Vagina (tissue), 2 donors: ENCODE measurements around the gene MSI1. TPM values are rescaled to one million over a fixed set of nuclear protein-coding genes. Genes with fewer than 3 reads are reported as not detected.

ENCODE experiments used
- DNase-seq, 2 donors: peaks; one replicate each; pipeline ENCODE4 v3.0.0-alpha.2; 2017; ENCODE audit errors: extremely low spot score in 2 of 2
- H3K27ac ChIP-seq: fragments of 200-600 bp; sonication (generic); one replicate; pipeline ENCODE4 v1.5.1; 2019
- H3K27me3 ChIP-seq: fragments of 200-600 bp; sonication (generic); one replicate; pipeline ENCODE4 v1.5.1; 2019
- H3K36me3 ChIP-seq, 2 donors: fragments of 200-600 bp; sonication (generic); one replicate each; pipeline ENCODE4 v1.5.1; 2017 to 2019
- H3K4me1 ChIP-seq: fragments of 200-600 bp; sonication (generic); one replicate; pipeline ENCODE4 v1.5.1; 2019
- H3K4me3 ChIP-seq, 2 donors: fragments of 200-600 bp; sonication (generic); 1 replicate in 1 of 2; 2 replicates in 1 of 2; pipeline ENCODE4 v1.5.1; 2016 to 2019
- H3K9me3 ChIP-seq: fragments of 200-600 bp; sonication (generic); one replicate; pipeline ENCODE4 v1.5.1; 2019
- POLR2A ChIP-seq, 2 donors: fragments of 450-650 bp; IDR thresholded peaks; one replicate each; pipeline ENCODE4 v1.6.1; 2017; ENCODE audit warnings: antibody characterized with exemption in 2 of 2, mild to moderate bottlenecking in 2 of 2, moderate library complexity in 2 of 2
- POLR2AphosphoS5 ChIP-seq, 2 donors: sonication (generic); formaldehyde crosslinking; IDR thresholded peaks; one replicate each; pipeline ENCODE4 v1.9.0; 2017; ENCODE audit warnings: antibody characterized with exemption in 2 of 2, mild to moderate bottlenecking in 2 of 2, low read depth in 1 of 2; ENCODE audit not compliant: insufficient read depth in 1 of 2
- intact Hi-C: fragments of 100-400 bp; cut with DNase I; formaldehyde crosslinking; loops from one replicate; pipeline ENCODE4 v1.15.1; 2023
- total RNA-seq: library from RNA; depleted of rRNA; stranded (reverse); fragments of >200 nt; gene quantifications from one replicate; pipeline ENCODE4 v1.2.3, GENCODE V29; 2016
- TF ChIP-seq, protein P1 (sequence below), 3 experiments: fragments of 450-650 bp in 2 of 3; fragments of 200-600 bp in 1 of 3; sonication (generic) in 1 of 3; IDR thresholded peaks; one replicate each; pipeline ENCODE4 v1.5.1; 2017 to 2019; ENCODE audit warnings: antibody characterized with exemption in 3 of 3, mild to moderate bottlenecking in 2 of 3, moderate library complexity in 2 of 3

MSI1 gene
- total RNA-seq, 1 donor from 2014 or later: 3.7 TPM

DNA sequence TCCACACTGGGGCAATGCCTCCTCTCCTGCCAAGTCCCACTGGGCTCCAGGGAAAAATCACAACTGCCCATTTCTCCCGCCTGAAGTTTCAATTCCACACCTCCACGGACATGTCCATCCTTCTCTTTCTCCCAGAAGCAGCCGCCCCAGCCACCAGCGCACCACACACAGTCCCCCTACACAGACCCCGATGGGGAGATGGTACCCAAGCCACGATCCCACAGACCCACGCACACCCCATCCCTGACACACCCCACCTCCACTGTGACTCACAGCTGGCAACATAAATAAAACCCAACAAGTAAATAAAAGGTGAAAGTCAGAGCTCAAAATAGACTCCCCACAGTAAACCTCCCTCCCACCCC, 2.6 kb downstream of the MSI1 start:
- peaks cover 27% of the 10 kb centered on the region for H3K4me1 ChIP-seq
- H3K4me3 ChIP-seq: no peak overlapping the region
- intact Hi-C loops: no loop called here
- DNase-seq: no peak
- H3K27ac ChIP-seq: no peak overlapping the region
- H3K9me3 ChIP-seq: no peaks in the 10 kb centered on the region
- TF ChIP-seq, protein P1, sequence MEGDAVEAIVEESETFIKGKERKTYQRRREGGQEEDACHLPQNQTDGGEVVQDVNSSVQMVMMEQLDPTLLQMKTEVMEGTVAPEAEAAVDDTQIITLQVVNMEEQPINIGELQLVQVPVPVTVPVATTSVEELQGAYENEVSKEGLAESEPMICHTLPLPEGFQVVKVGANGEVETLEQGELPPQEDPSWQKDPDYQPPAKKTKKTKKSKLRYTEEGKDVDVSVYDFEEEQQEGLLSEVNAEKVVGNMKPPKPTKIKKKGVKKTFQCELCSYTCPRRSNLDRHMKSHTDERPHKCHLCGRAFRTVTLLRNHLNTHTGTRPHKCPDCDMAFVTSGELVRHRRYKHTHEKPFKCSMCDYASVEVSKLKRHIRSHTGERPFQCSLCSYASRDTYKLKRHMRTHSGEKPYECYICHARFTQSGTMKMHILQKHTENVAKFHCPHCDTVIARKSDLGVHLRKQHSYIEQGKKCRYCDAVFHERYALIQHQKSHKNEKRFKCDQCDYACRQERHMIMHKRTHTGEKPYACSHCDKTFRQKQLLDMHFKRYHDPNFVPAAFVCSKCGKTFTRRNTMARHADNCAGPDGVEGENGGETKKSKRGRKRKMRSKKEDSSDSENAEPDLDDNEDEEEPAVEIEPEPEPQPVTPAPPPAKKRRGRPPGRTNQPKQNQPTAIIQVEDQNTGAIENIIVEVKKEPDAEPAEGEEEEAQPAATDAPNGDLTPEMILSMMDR (IDR thresholded peaks at IDR 0.05): no peak
- TF ChIP-seq POLR2AphosphoS5 (IDR thresholded peaks at IDR 0.05; ENCODE audit: insufficient read depth in 1 of 2, low read depth in 1 of 2) (no peak), POLR2A (IDR thresholded peaks at IDR 0.05) (no peak)
- no peaks in the 10 kb centered on the region for H3K36me3 ChIP-seq
- no peaks in the 10 kb centered on the region for H3K27me3 ChIP-seq

DNA sequence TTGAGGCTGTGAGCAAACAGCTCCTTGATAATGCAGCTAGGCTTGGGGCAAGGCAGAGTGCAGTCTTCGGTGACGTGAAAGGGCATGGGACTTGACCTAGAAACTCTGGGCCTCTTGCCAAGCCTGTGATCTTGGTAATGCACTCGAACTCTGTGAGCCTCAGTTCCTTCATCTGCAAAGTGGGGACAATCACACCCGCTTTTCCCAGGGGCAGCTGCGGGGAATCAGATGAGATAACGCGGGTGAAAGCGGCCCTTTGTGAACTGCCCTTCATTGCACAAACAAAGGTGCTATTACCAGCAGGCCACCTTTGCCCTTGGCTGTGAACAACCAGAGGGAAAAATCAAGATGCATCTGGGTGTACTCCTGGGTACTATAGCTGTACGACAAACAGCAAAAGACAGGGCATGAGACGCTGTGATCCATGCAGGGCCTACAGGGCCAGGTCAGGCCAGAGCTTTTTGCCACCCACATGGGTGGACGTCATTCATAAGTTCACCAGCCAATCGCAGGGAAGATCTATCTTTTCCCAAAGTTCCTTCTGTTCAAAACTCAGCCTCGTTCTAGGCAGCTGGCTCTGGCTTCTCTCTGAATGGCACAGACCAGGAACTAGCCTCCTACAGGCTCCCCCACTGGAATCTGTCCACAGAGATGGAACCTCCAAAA, 3.2 kb downstream of the MSI1 start:
- no peaks in the 10 kb centered on the region for H3K27me3 ChIP-seq
- H3K27ac ChIP-seq: no peak overlapping the region
- peaks cover 30% of the 10 kb centered on the region for H3K4me1 ChIP-seq
- TF ChIP-seq POLR2A (IDR thresholded peaks at IDR 0.05): no peak
- TF ChIP-seq, protein P1 (IDR thresholded peaks at IDR 0.05): no peak
- no peak for TF ChIP-seq POLR2AphosphoS5 (IDR thresholded peaks at IDR 0.05; ENCODE audit: insufficient read depth in 1 of 2, low read depth in 1 of 2)
- H3K4me3 ChIP-seq: no peak overlapping the region
- intact Hi-C loops: no loop called here
- no peaks in the 10 kb centered on the region for H3K36me3 ChIP-seq
- no peak for DNase-seq
- no peaks in the 10 kb centered on the region for H3K9me3 ChIP-seq

DNA sequence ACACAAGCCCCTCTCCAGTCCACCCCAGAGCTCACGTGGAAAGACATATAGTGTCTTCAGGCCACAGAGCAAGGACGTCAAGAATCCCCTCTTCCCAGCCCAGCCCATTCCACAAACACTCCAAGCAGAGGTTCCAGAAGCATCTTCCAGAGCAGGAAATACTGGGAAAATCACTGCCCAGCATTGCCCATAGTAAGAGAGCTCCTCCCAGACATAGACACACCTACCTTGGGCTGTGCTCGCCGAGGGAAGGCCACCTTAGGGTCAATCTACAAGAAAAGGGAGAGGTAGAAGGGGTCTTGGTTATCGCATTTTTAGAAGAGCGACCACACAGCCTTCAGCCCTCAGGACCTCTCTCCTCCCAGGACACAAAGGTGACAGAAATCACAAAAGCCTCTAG, 4.5 kb downstream of the MSI1 start:
- Histone ChIP-seq H3K4me3 (no peak overlapping the region), H3K27ac (no peak overlapping the region), H3K27me3 (no peaks in the 10 kb centered on the region), H3K36me3 (no peaks in the 10 kb centered on the region), H3K4me1 (peaks cover 25% of the 10 kb centered on the region), H3K9me3 (no peaks in the 10 kb centered on the region)
- intact Hi-C loops: no loop called here
- DNase-seq: no peak
- TF ChIP-seq POLR2A (IDR thresholded peaks at IDR 0.05): no peak
- TF ChIP-seq, protein P1 (IDR thresholded peaks at IDR 0.05): no peak
- TF ChIP-seq POLR2AphosphoS5 (IDR thresholded peaks at IDR 0.05; ENCODE audit: insufficient read depth in 1 of 2, low read depth in 1 of 2): no peak

DNA sequence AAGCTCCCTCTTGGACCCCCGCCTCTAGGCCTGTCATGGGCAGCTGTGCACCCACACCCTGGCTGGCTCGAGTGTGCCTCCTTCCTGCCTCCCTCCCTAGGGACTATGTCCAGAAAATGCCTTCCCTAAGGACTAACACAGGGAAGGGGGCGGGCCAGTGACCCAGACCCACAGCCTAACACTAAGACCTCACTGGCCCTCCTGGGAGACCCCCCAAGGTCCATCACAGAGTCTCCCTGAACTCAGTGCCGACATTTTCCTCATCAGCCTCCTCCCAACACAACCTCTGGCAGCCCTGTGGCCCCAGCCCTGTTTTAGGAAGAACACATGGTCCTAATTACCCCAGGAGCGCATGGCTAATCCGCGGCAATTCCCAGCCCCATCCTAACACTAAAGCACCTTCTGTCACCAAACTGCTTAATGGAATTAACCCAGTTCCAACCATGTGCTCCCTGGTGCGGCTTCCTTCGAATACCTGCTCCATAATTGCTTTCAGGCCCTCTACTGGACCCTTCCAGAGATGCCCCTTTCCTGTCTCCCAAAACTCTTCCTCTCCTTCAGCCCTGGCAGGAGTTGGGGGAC, 5.6 kb downstream of the MSI1 start:
- H3K9me3 ChIP-seq: no peaks in the 10 kb centered on the region
- intact Hi-C loops: no loop called here
- peaks cover 21% of the 10 kb centered on the region for H3K4me1 ChIP-seq
- H3K4me3 ChIP-seq: no peak overlapping the region
- H3K36me3 ChIP-seq: no peaks in the 10 kb centered on the region
- no peak for DNase-seq
- no peak for TF ChIP-seq POLR2AphosphoS5 (IDR thresholded peaks at IDR 0.05; ENCODE audit: insufficient read depth in 1 of 2, low read depth in 1 of 2)
- TF ChIP-seq POLR2A (IDR thresholded peaks at IDR 0.05): no peak
- TF ChIP-seq, protein P1 (IDR thresholded peaks at IDR 0.05): no peak
- no peaks in the 10 kb centered on the region for H3K27me3 ChIP-seq
- no peak overlapping the region for H3K27ac ChIP-seq
